B cell (primary cell): ENCODE results near the gene SCYGR5. TPM values are rescaled to one million over a fixed set of nuclear protein-coding genes. Genes with fewer than 3 reads are reported as not detected.

Experiments
- ATAC-seq: fragments of 200-7000 bp; cut with Tn5 transposase; one replicate; pipeline ENCODE4 v1.10.0; 2021; ENCODE audit warnings: low read depth, mild to moderate bottlenecking, moderate number of reproducible peaks, moderate library complexity
- CTCF ChIA-PET: fragments of 350-600 bp; sonication (Branson Sonifier 250); formaldehyde crosslinking; loops from one replicate; lab custom pipeline; 2021; ENCODE audit warnings: antibody characterized with exemption, inconsistent platforms; lab: Charles Lee
- POLR2A ChIA-PET: fragments of 350-600 bp; sonication (Branson Sonifier 250); formaldehyde crosslinking; loops from one replicate; lab custom pipeline; 2021; ENCODE audit warnings: antibody characterized with exemption; lab: Charles Lee
- DNase-seq: peaks from one replicate; pipeline ENCODE4 v3.0.0; 2013
- H2AFZ ChIP-seq: 2 replicates; pipeline ENCODE4 v1.6.1; 2012; ENCODE audit warnings: mild to moderate bottlenecking, low read depth, low read length; ENCODE audit not compliant: insufficient read depth, poor library complexity, severe bottlenecking
- H3K27ac ChIP-seq, 2 donors: 1 replicate in 1 of 2; 2 replicates in 1 of 2; pipeline ENCODE4 v1.5.1; 2012 to 2013; ENCODE audit warnings: low read length in 2 of 2, mild to moderate bottlenecking in 2 of 2, moderate library complexity in 1 of 2
- H3K27me3 ChIP-seq, 4 experiments: fragments of 200-600 bp in 1 of 4; sonication (generic) in 1 of 4; replicated peaks in 1 of 4; 1 replicate in 2 of 4; 2 replicates in 2 of 4; pipeline versions ENCODE4 v1.6.1 to v1.7.0; 2013 to 2016; ENCODE audit warnings: low read length in 3 of 4, mild to moderate bottlenecking in 2 of 4, mixed read lengths in 1 of 4, moderate library complexity in 1 of 4; ENCODE audit not compliant: insufficient read depth in 4 of 4, control insufficient read depth in 3 of 4; ENCODE audit errors: control extremely low read depth in 1 of 4
- H3K36me3 ChIP-seq, 2 experiments: replicated peaks in 1 of 2; 1 replicate in 1 of 2; 2 replicates in 1 of 2; pipeline versions ENCODE4 v1.6.1 to v1.7.1; 2013; ENCODE audit warnings: low read length in 1 of 2; ENCODE audit not compliant: insufficient read depth in 2 of 2, control insufficient read depth in 1 of 2; ENCODE audit errors: control extremely low read depth in 1 of 2, extremely low read depth in 1 of 2
- H3K4me1 ChIP-seq, 2 donors: fragments of 200-600 bp in 1 of 2; sonication (generic) in 1 of 2; 1 replicate in 1 of 2; 2 replicates in 1 of 2; pipeline versions ENCODE4 v1.5.1 to v1.6.1; 2013 to 2017; ENCODE audit warnings: low read length in 2 of 2; ENCODE audit not compliant: control insufficient read depth in 2 of 2, insufficient read depth in 2 of 2
- H3K4me2 ChIP-seq: replicated peaks from 2 replicates; pipeline ENCODE3; 2012; ENCODE audit warnings: mild to moderate bottlenecking, low read depth, low read length; ENCODE audit not compliant: poor library complexity, severe bottlenecking
- H3K4me3 ChIP-seq, 5 experiments: fragments of 200-600 bp in 1 of 5; sonication (generic) in 1 of 5; 1 replicate in 3 of 5; 2 replicates in 2 of 5; pipeline versions ENCODE4 v1.5.1 to v1.7.0; 2011 to 2016; ENCODE audit warnings: low read length in 4 of 5, mild to moderate bottlenecking in 4 of 5, low read depth in 2 of 5, control low read depth in 1 of 5, moderate library complexity in 1 of 5; ENCODE audit not compliant: insufficient read depth in 1 of 5; ENCODE audit errors: control extremely low read depth in 1 of 5, extremely low read depth in 1 of 5
- H3K79me2 ChIP-seq: fragments of 200-600 bp; sonication (generic); one replicate; pipeline ENCODE4 v1.6.0; 2016; ENCODE audit warnings: low read length; ENCODE audit not compliant: control insufficient read depth, insufficient read depth
- H3K9ac ChIP-seq: fragments of 200-600 bp; sonication (generic); 2 replicates; pipeline ENCODE4 v1.6.1; 2017; ENCODE audit warnings: mild to moderate bottlenecking, low read length, moderate library complexity
- H3K9me3 ChIP-seq, 3 donors: one replicate each; pipeline versions ENCODE4 v1.6.1 to v1.7.1; 2013; ENCODE audit warnings: low read length in 2 of 3; ENCODE audit not compliant: control insufficient read depth in 2 of 3, insufficient read depth in 1 of 3; ENCODE audit errors: control extremely low read depth in 1 of 3
- H4K20me1 ChIP-seq: 2 replicates; pipeline ENCODE4 v1.6.0; 2012; ENCODE audit warnings: mild to moderate bottlenecking, low read length; ENCODE audit not compliant: insufficient read depth, control insufficient read depth, poor library complexity, severe bottlenecking
- H3K27ac Mint-ChIP-seq: one replicate; pipeline ENCODE4 v1.8.0; 2021; ENCODE audit warnings: mixed read lengths
- H3K27me3 Mint-ChIP-seq: one replicate; pipeline ENCODE4 v1.8.0; 2021; ENCODE audit warnings: mixed read lengths
- H3K4me1 Mint-ChIP-seq: one replicate; pipeline ENCODE4 v1.8.0; 2021; ENCODE audit warnings: mixed read lengths
- H3K4me3 Mint-ChIP-seq: one replicate; pipeline ENCODE4 v1.8.0; 2021; ENCODE audit warnings: mixed read lengths
- H3K9me3 Mint-ChIP-seq: one replicate; pipeline ENCODE4 v1.8.0; 2022; ENCODE audit warnings: mixed read lengths; ENCODE audit not compliant: insufficient read depth
- CTCF ChIP-seq: fragments of 200-600 bp; IDR thresholded peaks from one replicate; pipeline ENCODE4 v1.8.0; 2022; ENCODE audit warnings: antibody characterized with exemption, mild to moderate bottlenecking
- EZH2 ChIP-seq: IDR thresholded peaks from 2 replicates; pipeline ENCODE4 v1.6.1; 2012; ENCODE audit warnings: borderline replicate concordance, low read depth, mild to moderate bottlenecking, moderate library complexity, low read length; ENCODE audit not compliant: insufficient read depth, poor library complexity, severe bottlenecking
- WGBS: methylation state at CpG from one replicate; pipeline ENCODE4 v1.1.5; 2013; ENCODE audit warnings: missing lambda C conversion rate; ENCODE audit not compliant: insufficient coverage; 5-methylcytosine and 5-hydroxymethylcytosine counted together
- intact Hi-C: fragments of 100-400 bp; cut with micrococcal nuclease; formaldehyde crosslinking; loops from one replicate; pipeline ENCODE4 v1.10.0; 2022
- polyA plus RNA-seq: library from polyadenylated mRNA; depleted of rRNA; stranded (reverse); fragments of >200 nt; gene quantifications from 2 replicates; pipeline ENCODE4 v1.2.3, GENCODE V29; 2012
- total RNA-seq, 2 donors: library from RNA; stranded (reverse); fragments of 120-200 nt in 1 of 2; gene quantifications; 1 replicate in 1 of 2; 2 replicates in 1 of 2; pipeline versions ENCODE4 v1.2.3 to v1.2.4, GENCODE V29; 2013 to 2022

Gene SCYGR5
- total and polyA plus RNA-seq, 2 donors (not counting 1 experiment from before 2014, with no cell fraction given), result not detected

GRCh38 chr2:227653419-227653818 lies 13.2 kb upstream of the SCYGR5 start:
- CTCF ChIA-PET, result no interaction called here
- Mint-ChIP-seq H3K27ac (no peak overlapping the region), H3K27me3 (peaks cover 3% of the 10 kb centered on the region), H3K4me3 (no peak overlapping the region), H3K9me3 (no peaks in the 10 kb centered on the region), H3K4me1 (no peaks in the 10 kb centered on the region)
- H3K36me3 ChIP-seq, result no peaks in the 10 kb centered on the region
- no peak overlapping the region for H3K27ac ChIP-seq
- no peak overlapping the region for H3K9ac ChIP-seq
- H3K4me3 ChIP-seq, result no peak overlapping the region
- H4K20me1 ChIP-seq, result no peaks in the 10 kb centered on the region
- no peaks in the 10 kb centered on the region for H3K79me2 ChIP-seq
- no peaks in the 10 kb centered on the region for H3K27me3 ChIP-seq
- no peak for TF ChIP-seq CTCF
- no peak for TF ChIP-seq EZH2
- DNase-seq (no peak), ATAC-seq (no peak)
- no peak overlapping the region for H3K4me2 ChIP-seq
- 60% methylated on average over 1 of the region's 4 CpGs for WGBS
- H3K4me1 ChIP-seq, result no peaks in the 10 kb centered on the region
- POLR2A ChIA-PET, result no interaction called here
- intact Hi-C loops, result no loop called here
- H2AFZ ChIP-seq, result no peak overlapping the region
- no peaks in the 10 kb centered on the region for H3K9me3 ChIP-seq

DNA sequence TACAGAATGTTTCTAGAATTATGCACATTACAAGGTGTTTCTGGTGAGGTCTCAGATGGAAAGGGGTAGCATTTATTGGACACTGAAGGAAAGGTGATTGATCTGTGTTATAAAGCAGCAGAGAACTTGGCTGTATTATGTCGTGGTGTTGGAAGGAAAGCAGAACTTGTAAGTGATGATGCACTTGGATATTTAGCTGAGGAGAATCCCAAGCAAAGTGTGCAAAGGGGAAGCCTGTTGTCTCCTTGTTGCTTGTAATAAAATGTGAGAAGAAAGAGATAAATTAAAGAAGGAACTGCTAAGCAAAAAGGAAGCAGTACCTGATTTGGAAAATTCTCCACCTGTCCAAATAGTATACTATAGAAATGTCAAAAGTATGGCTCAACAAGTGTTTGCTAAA lies 12.2 kb upstream of the SCYGR5 start:
- intact Hi-C loops, result no loop called here
- ATAC-seq, result no peak
- no peak overlapping the region for H3K27ac Mint-ChIP-seq

More for the DNA sequence above, 12.2 kb upstream of the SCYGR5 start:
- no peaks in the 10 kb centered on the region for H3K36me3 ChIP-seq
- no peak overlapping the region for H3K9ac ChIP-seq
- H2AFZ ChIP-seq, result no peak overlapping the region
- H3K4me1 Mint-ChIP-seq, result no peaks in the 10 kb centered on the region
- no peak for DNase-seq
- no peak overlapping the region for H3K4me2 ChIP-seq
- H3K79me2 ChIP-seq, result no peaks in the 10 kb centered on the region
- H3K9me3 Mint-ChIP-seq, result no peaks in the 10 kb centered on the region
- TF ChIP-seq EZH2 (no peak), CTCF (no peak)
- CTCF ChIA-PET, result no interaction called here
- H3K27me3 ChIP-seq, result no peaks in the 10 kb centered on the region
- H3K4me3 ChIP-seq, result no peak overlapping the region
- POLR2A ChIA-PET, result no interaction called here
- WGBS, result 71% methylated on average over 1 of the region's 1 CpG
- H3K4me3 Mint-ChIP-seq, result no peak overlapping the region
- H4K20me1 ChIP-seq, result no peaks in the 10 kb centered on the region
- H3K27ac ChIP-seq, result no peak overlapping the region
- H3K9me3 ChIP-seq, result no peaks in the 10 kb centered on the region
- no peaks in the 10 kb centered on the region for H3K4me1 ChIP-seq
- H3K27me3 Mint-ChIP-seq, result peaks cover 3% of the 10 kb centered on the region
